Progenitor cell of endocrine pancreas (in vitro differentiated cells): Measurements from ENCODE around the gene DENND4C. TPM values are rescaled to one million over a fixed set of nuclear protein-coding genes. Genes with fewer than 3 reads are reported as not detected.

Source experiments
- DNase-seq: peaks from one replicate; pipeline ENCODE4 v3.0.0; 2021; ENCODE audit warnings: low spot score; ENCODE audit not compliant: unreplicated experiment
- H3K27ac Mint-ChIP-seq: 2 replicates; pipeline ENCODE4 v1.8.0; 2021; ENCODE audit warnings: mild to moderate bottlenecking, moderate library complexity, mixed read lengths
- H3K27me3 Mint-ChIP-seq: 2 replicates; pipeline ENCODE4 v1.8.0; 2021; ENCODE audit warnings: mixed read lengths
- H3K36me3 Mint-ChIP-seq: 2 replicates; pipeline ENCODE4 v1.8.0; 2022; ENCODE audit warnings: mixed read lengths; ENCODE audit not compliant: insufficient read depth
- H3K4me1 Mint-ChIP-seq: 2 replicates; pipeline ENCODE4 v1.8.0; 2021; ENCODE audit warnings: low read depth, mixed read lengths
- H3K4me3 Mint-ChIP-seq: 2 replicates; pipeline ENCODE4 v1.8.0; 2021; ENCODE audit warnings: low read depth, mild to moderate bottlenecking, moderate library complexity, mixed read lengths
- H3K9me3 Mint-ChIP-seq: 2 replicates; pipeline ENCODE4 v1.8.0; 2021; ENCODE audit warnings: low read depth, mixed read lengths
- total RNA-seq: library from RNA; stranded (reverse); gene quantifications from 2 replicates; pipeline ENCODE4 v1.2.1, GENCODE V29; 2021
- TF ChIP-seq, protein P1 (sequence below): fragments of 200-600 bp; sonication (generic); IDR thresholded peaks from one replicate; pipeline ENCODE4 v1.5.0; 2021; ENCODE audit warnings: antibody characterized with exemption, mild to moderate bottlenecking; ENCODE audit not compliant: unreplicated experiment

Gene DENND4C
- total RNA-seq, 1 donor from 2014 or later: 60.4 TPM

DNA sequence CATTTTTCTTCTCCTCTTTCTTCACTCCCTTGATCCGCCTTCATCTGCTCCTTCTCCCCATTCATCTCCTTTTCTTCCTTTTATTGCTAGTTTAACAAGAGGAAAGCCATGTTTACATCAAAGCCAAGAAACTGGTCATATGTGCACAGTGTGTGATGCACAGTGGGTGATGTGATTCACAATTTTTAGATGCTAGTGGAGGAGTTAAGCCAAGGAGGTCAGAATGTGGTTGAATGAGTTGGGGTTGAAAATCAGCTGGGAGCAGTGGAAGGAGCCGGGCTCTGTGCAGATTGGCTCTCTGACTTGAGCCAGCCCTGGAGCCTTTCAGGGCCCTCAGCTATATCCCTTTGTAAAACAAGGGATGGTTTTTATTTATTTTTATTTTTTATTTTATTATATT is 185.7 kb downstream of the DENND4C start:
- Mint-ChIP-seq H3K4me3 (no peak overlapping the region), H3K4me1 (no peaks in the 10 kb centered on the region), H3K27me3 (no peaks in the 10 kb centered on the region), H3K27ac (no peak overlapping the region), H3K9me3 (no peaks in the 10 kb centered on the region), H3K36me3 (peaks cover 6% of the 10 kb centered on the region)
- DNase-seq: no peak
- TF ChIP-seq, protein P1, sequence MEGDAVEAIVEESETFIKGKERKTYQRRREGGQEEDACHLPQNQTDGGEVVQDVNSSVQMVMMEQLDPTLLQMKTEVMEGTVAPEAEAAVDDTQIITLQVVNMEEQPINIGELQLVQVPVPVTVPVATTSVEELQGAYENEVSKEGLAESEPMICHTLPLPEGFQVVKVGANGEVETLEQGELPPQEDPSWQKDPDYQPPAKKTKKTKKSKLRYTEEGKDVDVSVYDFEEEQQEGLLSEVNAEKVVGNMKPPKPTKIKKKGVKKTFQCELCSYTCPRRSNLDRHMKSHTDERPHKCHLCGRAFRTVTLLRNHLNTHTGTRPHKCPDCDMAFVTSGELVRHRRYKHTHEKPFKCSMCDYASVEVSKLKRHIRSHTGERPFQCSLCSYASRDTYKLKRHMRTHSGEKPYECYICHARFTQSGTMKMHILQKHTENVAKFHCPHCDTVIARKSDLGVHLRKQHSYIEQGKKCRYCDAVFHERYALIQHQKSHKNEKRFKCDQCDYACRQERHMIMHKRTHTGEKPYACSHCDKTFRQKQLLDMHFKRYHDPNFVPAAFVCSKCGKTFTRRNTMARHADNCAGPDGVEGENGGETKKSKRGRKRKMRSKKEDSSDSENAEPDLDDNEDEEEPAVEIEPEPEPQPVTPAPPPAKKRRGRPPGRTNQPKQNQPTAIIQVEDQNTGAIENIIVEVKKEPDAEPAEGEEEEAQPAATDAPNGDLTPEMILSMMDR: no peak

- Mint-ChIP-seq H3K4me1 (peaks cover 1% of the 10 kb centered on the region), H3K27me3 (no peaks in the 10 kb centered on the region), H3K27ac (no peak overlapping the region), H3K4me3 (no peak overlapping the region), H3K36me3 (peaks cover 6% of the 10 kb centered on the region), H3K9me3 (no peaks in the 10 kb centered on the region)
- DNase-seq: no peak
- TF ChIP-seq, protein P1: no peak
These were observed 190.4 kb downstream of the DENND4C start for GRCh38 chr9:19420877-19421276.

Other genes starting within 250 kb of the DENND4C start
- gene SAXO1, start 197.5 kb upstream of the DENND4C start, total RNA-seq: 0.22 TPM in 1 of 2 replicates, not detected in the other
- gene RRAGA, start 181.3 kb upstream of the DENND4C start, total RNA-seq: 52.6 and 53.3 TPM in 2 replicates
- 17.4 and 17.6 TPM in 2 replicates for gene HAUS6, start 127.8 kb upstream of the DENND4C start, total RNA-seq
- 98.1 and 99.5 TPM in 2 replicates for gene PLIN2, start 103.2 kb upstream of the DENND4C start, total RNA-seq
- gene RPS6, start 149.5 kb downstream of the DENND4C start, total RNA-seq: 2,142 and 2,210 TPM in 2 replicates
- gene ACER2, start 178.3 kb downstream of the DENND4C start, total RNA-seq: 7.5 and 8.4 TPM in 2 replicates